Activated naive CD8-positive, alpha-beta T cell treated with anti-CD3 and anti-CD28 coated beads, Interleukin-2, amount 50 U/mL, for 24 hours (primary cell): ENCODE results near the gene RABEP2.
"Not testable (repeated sequence)": the region's sequence is repeated elsewhere in the genome, so short reads cannot be mapped to it uniquely, and the experiment has no call there.

Experiments
- ATAC-seq: fragments of 150-1000 bp; cut with Tn5 transposase; one replicate; pipeline ENCODE4 v1.10.0; 2021
- DNase-seq: peaks from one replicate; pipeline ENCODE4 v3.0.0; 2021
- H3K27ac Mint-ChIP-seq: one replicate; pipeline ENCODE4 v1.8.0; 2021; ENCODE audit warnings: mild to moderate bottlenecking, mixed read lengths
- H3K27me3 Mint-ChIP-seq: one replicate; pipeline ENCODE4 v1.8.0; 2021; ENCODE audit warnings: mixed read lengths
- H3K36me3 Mint-ChIP-seq: one replicate; pipeline ENCODE4 v1.8.0; 2021; ENCODE audit warnings: low read depth, mixed read lengths
- H3K4me1 Mint-ChIP-seq: one replicate; pipeline ENCODE4 v1.8.0; 2021; ENCODE audit warnings: mixed read lengths
- H3K4me3 Mint-ChIP-seq: one replicate; pipeline ENCODE4 v1.8.0; 2021; ENCODE audit warnings: mild to moderate bottlenecking, moderate library complexity, mixed read lengths
- H3K9me3 Mint-ChIP-seq: one replicate; pipeline ENCODE4 v1.8.0; 2021; ENCODE audit warnings: mixed read lengths

Gene RABEP2

GRCh38 chr16:28924762-28925385 is at the start of gene RABEP2:
Gene RABEP2, minus strand, starts transcription at chr16:28925238. Its CDS starts 75 bp downstream, at chr16:28925163.
- no peaks in the 10 kb centered on the region for H3K9me3 Mint-ChIP-seq
- DNase-seq (peak; percentile 99), ATAC-seq (peak; percentile 90)
- H3K27me3 Mint-ChIP-seq = no peaks in the 10 kb centered on the region
- H3K36me3 Mint-ChIP-seq = peaks cover 10% of the 10 kb centered on the region
- peak within 1 kb of the TSS; percentile 91 for H3K4me3 Mint-ChIP-seq
- peaks cover 23% of the 10 kb centered on the region for H3K4me1 Mint-ChIP-seq
- peak within 1 kb of the TSS; percentile 98 for H3K27ac Mint-ChIP-seq

- Mint-ChIP-seq H3K27ac (peak within 1 kb of the TSS; percentile 97), H3K36me3 (peaks cover 1% of the 10 kb centered on the region), H3K27me3 (no peaks in the 10 kb centered on the region), H3K4me3 (peak within 1 kb of the TSS; percentile 96), H3K9me3 (no peaks in the 10 kb centered on the region), H3K4me1 (peaks cover 30% of the 10 kb centered on the region)
- peak; percentile 96 for ATAC-seq
- peak; percentile 97 for DNase-seq
Observed at GRCh38 chr16:28974437-28975157, 49.6 kb upstream of the RABEP2 start, which contains the start of gene SPNS1. Gene SPNS1, plus strand, starts transcription at chr16:28974778. Its CDS starts 374 bp downstream, at chr16:28975152.

GRCh38 chr16:28974007-28974436 is 49.0 kb upstream of the RABEP2 start:
- Mint-ChIP-seq H3K4me3 (peak overlapping the region; percentile 96), H3K4me1 (peaks cover 30% of the 10 kb centered on the region), H3K27ac (peak overlapping the region; percentile 97), H3K27me3 (no peaks in the 10 kb centered on the region), H3K36me3 (peaks cover 1% of the 10 kb centered on the region), H3K9me3 (no peaks in the 10 kb centered on the region)
- DNase-seq (peak; percentile 54), ATAC-seq (no peak)

GRCh38 chr16:28969696-28970095 is 44.7 kb upstream of the RABEP2 start:
- not testable (repeated sequence) for H3K27me3 Mint-ChIP-seq, H3K4me3 Mint-ChIP-seq, DNase-seq, H3K36me3 Mint-ChIP-seq, H3K4me1 Mint-ChIP-seq, H3K9me3 Mint-ChIP-seq, ATAC-seq
- H3K27ac Mint-ChIP-seq = peak overlapping the region; percentile 14

- H3K9me3 Mint-ChIP-seq = no peaks in the 10 kb centered on the region
- H3K27ac Mint-ChIP-seq = no peak overlapping the region
- H3K27me3 Mint-ChIP-seq = no peaks in the 10 kb centered on the region
- peaks cover 20% of the 10 kb centered on the region for H3K36me3 Mint-ChIP-seq
- H3K4me1 Mint-ChIP-seq = no peaks in the 10 kb centered on the region
- DNase-seq = no peak
- no peak for ATAC-seq
- no peak overlapping the region for H3K4me3 Mint-ChIP-seq
Observed at GRCh38 chr16:28967156-28967555, 42.1 kb upstream of the RABEP2 start.

- no peaks in the 10 kb centered on the region for H3K4me1 Mint-ChIP-seq
- no peaks in the 10 kb centered on the region for H3K27me3 Mint-ChIP-seq
- H3K27ac Mint-ChIP-seq = no peak overlapping the region
- ATAC-seq (no peak), DNase-seq (no peak)
- peaks cover 35% of the 10 kb centered on the region for H3K36me3 Mint-ChIP-seq
- no peaks in the 10 kb centered on the region for H3K9me3 Mint-ChIP-seq
- H3K4me3 Mint-ChIP-seq = no peak overlapping the region
Observed at GRCh38 chr16:28964496-28964895, 39.5 kb upstream of the RABEP2 start.

GRCh38 chr16:28964072-28964471 is 39.0 kb upstream of the RABEP2 start:
- no peak overlapping the region for H3K4me3 Mint-ChIP-seq
- H3K9me3 Mint-ChIP-seq = no peaks in the 10 kb centered on the region
- no peaks in the 10 kb centered on the region for H3K4me1 Mint-ChIP-seq
- DNase-seq = no peak
- ATAC-seq = no peak
- peaks cover 40% of the 10 kb centered on the region for H3K36me3 Mint-ChIP-seq
- no peak overlapping the region for H3K27ac Mint-ChIP-seq
- H3K27me3 Mint-ChIP-seq = no peaks in the 10 kb centered on the region

GRCh38 chr16:28958836-28959235 is 33.8 kb upstream of the RABEP2 start:
- DNase-seq (no peak), ATAC-seq (no peak)
- Mint-ChIP-seq H3K36me3 (peaks cover 44% of the 10 kb centered on the region), H3K9me3 (no peaks in the 10 kb centered on the region), H3K27ac (no peak overlapping the region), H3K4me3 (no peak overlapping the region), H3K4me1 (no peaks in the 10 kb centered on the region), H3K27me3 (no peaks in the 10 kb centered on the region)

GRCh38 chr16:28958216-28958615 is 33.2 kb upstream of the RABEP2 start:
- no peak for ATAC-seq
- DNase-seq = no peak
- Mint-ChIP-seq H3K9me3 (no peaks in the 10 kb centered on the region), H3K36me3 (peaks cover 46% of the 10 kb centered on the region), H3K4me3 (no peak overlapping the region), H3K4me1 (peaks cover 3% of the 10 kb centered on the region), H3K27ac (no peak overlapping the region), H3K27me3 (no peaks in the 10 kb centered on the region)

- no peaks in the 10 kb centered on the region for H3K9me3 Mint-ChIP-seq
- DNase-seq = peak; percentile 51
- peaks cover 32% of the 10 kb centered on the region for H3K36me3 Mint-ChIP-seq
- no peak for ATAC-seq
- H3K27ac Mint-ChIP-seq = peak overlapping the region; percentile 91
- H3K4me1 Mint-ChIP-seq = peaks cover 24% of the 10 kb centered on the region
- H3K4me3 Mint-ChIP-seq = peak overlapping the region; percentile 92
- no peaks in the 10 kb centered on the region for H3K27me3 Mint-ChIP-seq
Observed at GRCh38 chr16:28951410-28951943, 26.4 kb upstream of the RABEP2 start.

- Mint-ChIP-seq H3K36me3 (peaks cover 29% of the 10 kb centered on the region), H3K4me3 (peak within 1 kb of the TSS; percentile 92), H3K27ac (peak within 1 kb of the TSS; percentile 91), H3K27me3 (no peaks in the 10 kb centered on the region), H3K4me1 (peaks cover 26% of the 10 kb centered on the region), H3K9me3 (no peaks in the 10 kb centered on the region)
- DNase-seq (peak; percentile 100), ATAC-seq (peak; percentile 99)
Observed at GRCh38 chr16:28950648-28951409, 25.8 kb upstream of the RABEP2 start, which contains the start of gene NFATC2IP. Gene NFATC2IP, plus strand, starts transcription at chr16:28950937. Its CDS starts 75 bp downstream, at chr16:28951012.

- Mint-ChIP-seq H3K27ac (no peak overlapping the region), H3K4me3 (no peak overlapping the region), H3K27me3 (no peaks in the 10 kb centered on the region), H3K9me3 (no peaks in the 10 kb centered on the region), H3K36me3 (peaks cover 2% of the 10 kb centered on the region), H3K4me1 (peaks cover 18% of the 10 kb centered on the region)
- ATAC-seq = no peak
- no peak for DNase-seq
Observed at GRCh38 chr16:28946681-28947080, 21.6 kb upstream of the RABEP2 start.

- Mint-ChIP-seq H3K36me3 (no peaks in the 10 kb centered on the region), H3K27ac (no peak overlapping the region), H3K27me3 (no peaks in the 10 kb centered on the region), H3K4me1 (peaks cover 9% of the 10 kb centered on the region), H3K9me3 (no peaks in the 10 kb centered on the region), H3K4me3 (no peak overlapping the region)
- DNase-seq (no peak), ATAC-seq (no peak)
Observed at GRCh38 chr16:28943281-28943680, 18.2 kb upstream of the RABEP2 start.

- peaks cover 13% of the 10 kb centered on the region for H3K4me1 Mint-ChIP-seq
- not testable (repeated sequence) for ATAC-seq, DNase-seq, H3K27ac Mint-ChIP-seq, H3K36me3 Mint-ChIP-seq, H3K27me3 Mint-ChIP-seq, H3K9me3 Mint-ChIP-seq, H3K4me3 Mint-ChIP-seq
Observed at GRCh38 chr16:28939825-28940224, 14.8 kb upstream of the RABEP2 start.
